ENCODE results near the gene MTMR11. TPM values are rescaled to one million over a fixed set of nuclear protein-coding genes. Genes with fewer than 3 reads are reported as not detected.

The MTMR11 gene
- total RNA-seq, 1 experiment from 2014 or later = 7.1 TPM

DNA sequence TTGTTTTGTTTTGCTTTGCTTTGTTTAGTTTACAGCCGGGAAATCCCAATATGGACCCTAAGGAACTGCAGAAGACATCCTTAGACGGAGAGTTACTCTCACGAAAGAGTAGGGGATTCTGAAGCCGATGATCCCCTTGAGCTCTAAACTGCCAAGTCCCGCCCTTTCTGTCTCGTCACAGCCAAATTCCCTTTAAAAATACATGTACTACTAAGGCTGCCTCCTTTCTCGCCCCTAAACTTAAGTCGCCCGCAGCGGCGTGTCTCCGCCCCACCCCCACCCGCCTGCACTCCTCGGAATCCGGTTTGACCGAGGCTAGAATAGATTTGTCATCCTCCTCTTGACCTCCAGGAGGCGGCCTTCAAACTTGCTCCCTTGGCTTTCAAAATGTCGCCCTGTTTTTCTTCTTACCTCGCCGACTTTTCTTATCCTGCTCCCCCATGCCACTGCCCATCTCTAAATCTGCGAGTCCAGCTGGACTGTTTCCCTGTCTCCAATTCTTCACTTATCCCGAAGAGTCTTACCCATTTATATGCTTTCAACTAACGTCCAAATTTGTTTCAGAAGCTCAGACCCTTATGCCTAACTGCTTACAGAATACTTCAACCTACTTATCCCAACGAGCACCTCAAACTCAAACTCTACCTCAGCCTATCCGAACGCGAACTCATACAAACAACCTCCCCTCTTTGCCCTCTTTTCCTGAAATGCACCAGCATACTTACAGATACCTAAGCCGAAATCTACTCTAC lies 48.3 kb downstream of the MTMR11 start:
- H3K4me1 Mint-ChIP-seq = peaks cover 4% of the 10 kb centered on the region
- H3K4me3 Mint-ChIP-seq = no peak overlapping the region
- ChIA-PET POLR2A (interaction anchor here (0.6 to 6.1 kb wide), 26 partner anchors 11 to 1311 kb away, joined by 3 to 51 read pairs (median 7); partner anchors contain the start of genes BOLA1, CIART, OTUD7B and RPRD2), CTCF (interaction anchor here (0.6 to 3.0 kb wide), 10 partner anchors 11 to 299 kb away, joined by 3 to 25 read pairs (median 4); partner anchors contain the start of gene BOLA1)
- DNase-seq (ENCODE audit: low spot score) (peak; percentile 84), ATAC-seq (peak; percentile 31)
- no peaks in the 10 kb centered on the region for H3K9me3 Mint-ChIP-seq
- no peak overlapping the region for H3K27ac Mint-ChIP-seq
- no peaks in the 10 kb centered on the region for H3K36me3 Mint-ChIP-seq
- no peaks in the 10 kb centered on the region for H3K27me3 Mint-ChIP-seq (ENCODE audit: low read depth)
- TF ChIP-seq SMAD4 (CRISPR knock-in tag; IDR thresholded peaks at IDR 0.05) = no peak
- TF ChIP-seq, protein P1, sequence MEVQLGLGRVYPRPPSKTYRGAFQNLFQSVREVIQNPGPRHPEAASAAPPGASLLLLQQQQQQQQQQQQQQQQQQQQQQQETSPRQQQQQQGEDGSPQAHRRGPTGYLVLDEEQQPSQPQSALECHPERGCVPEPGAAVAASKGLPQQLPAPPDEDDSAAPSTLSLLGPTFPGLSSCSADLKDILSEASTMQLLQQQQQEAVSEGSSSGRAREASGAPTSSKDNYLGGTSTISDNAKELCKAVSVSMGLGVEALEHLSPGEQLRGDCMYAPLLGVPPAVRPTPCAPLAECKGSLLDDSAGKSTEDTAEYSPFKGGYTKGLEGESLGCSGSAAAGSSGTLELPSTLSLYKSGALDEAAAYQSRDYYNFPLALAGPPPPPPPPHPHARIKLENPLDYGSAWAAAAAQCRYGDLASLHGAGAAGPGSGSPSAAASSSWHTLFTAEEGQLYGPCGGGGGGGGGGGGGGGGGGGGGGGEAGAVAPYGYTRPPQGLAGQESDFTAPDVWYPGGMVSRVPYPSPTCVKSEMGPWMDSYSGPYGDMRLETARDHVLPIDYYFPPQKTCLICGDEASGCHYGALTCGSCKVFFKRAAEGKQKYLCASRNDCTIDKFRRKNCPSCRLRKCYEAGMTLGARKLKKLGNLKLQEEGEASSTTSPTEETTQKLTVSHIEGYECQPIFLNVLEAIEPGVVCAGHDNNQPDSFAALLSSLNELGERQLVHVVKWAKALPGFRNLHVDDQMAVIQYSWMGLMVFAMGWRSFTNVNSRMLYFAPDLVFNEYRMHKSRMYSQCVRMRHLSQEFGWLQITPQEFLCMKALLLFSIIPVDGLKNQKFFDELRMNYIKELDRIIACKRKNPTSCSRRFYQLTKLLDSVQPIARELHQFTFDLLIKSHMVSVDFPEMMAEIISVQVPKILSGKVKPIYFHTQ (CRISPR knock-in tag; IDR thresholded peaks at IDR 0.05) = peak; percentile 77; the same call in 1 of the 2 replicates
- TF ChIP-seq, protein P2, sequence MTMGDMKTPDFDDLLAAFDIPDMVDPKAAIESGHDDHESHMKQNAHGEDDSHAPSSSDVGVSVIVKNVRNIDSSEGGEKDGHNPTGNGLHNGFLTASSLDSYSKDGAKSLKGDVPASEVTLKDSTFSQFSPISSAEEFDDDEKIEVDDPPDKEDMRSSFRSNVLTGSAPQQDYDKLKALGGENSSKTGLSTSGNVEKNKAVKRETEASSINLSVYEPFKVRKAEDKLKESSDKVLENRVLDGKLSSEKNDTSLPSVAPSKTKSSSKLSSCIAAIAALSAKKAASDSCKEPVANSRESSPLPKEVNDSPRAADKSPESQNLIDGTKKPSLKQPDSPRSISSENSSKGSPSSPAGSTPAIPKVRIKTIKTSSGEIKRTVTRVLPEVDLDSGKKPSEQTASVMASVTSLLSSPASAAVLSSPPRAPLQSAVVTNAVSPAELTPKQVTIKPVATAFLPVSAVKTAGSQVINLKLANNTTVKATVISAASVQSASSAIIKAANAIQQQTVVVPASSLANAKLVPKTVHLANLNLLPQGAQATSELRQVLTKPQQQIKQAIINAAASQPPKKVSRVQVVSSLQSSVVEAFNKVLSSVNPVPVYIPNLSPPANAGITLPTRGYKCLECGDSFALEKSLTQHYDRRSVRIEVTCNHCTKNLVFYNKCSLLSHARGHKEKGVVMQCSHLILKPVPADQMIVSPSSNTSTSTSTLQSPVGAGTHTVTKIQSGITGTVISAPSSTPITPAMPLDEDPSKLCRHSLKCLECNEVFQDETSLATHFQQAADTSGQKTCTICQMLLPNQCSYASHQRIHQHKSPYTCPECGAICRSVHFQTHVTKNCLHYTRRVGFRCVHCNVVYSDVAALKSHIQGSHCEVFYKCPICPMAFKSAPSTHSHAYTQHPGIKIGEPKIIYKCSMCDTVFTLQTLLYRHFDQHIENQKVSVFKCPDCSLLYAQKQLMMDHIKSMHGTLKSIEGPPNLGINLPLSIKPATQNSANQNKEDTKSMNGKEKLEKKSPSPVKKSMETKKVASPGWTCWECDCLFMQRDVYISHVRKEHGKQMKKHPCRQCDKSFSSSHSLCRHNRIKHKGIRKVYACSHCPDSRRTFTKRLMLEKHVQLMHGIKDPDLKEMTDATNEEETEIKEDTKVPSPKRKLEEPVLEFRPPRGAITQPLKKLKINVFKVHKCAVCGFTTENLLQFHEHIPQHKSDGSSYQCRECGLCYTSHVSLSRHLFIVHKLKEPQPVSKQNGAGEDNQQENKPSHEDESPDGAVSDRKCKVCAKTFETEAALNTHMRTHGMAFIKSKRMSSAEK (CRISPR knock-in tag; IDR thresholded peaks at IDR 0.05; ENCODE audit: borderline replicate concordance) = peak; percentile 81; the same call in 1 of the 2 replicates
- TF ChIP-seq, protein P3, sequence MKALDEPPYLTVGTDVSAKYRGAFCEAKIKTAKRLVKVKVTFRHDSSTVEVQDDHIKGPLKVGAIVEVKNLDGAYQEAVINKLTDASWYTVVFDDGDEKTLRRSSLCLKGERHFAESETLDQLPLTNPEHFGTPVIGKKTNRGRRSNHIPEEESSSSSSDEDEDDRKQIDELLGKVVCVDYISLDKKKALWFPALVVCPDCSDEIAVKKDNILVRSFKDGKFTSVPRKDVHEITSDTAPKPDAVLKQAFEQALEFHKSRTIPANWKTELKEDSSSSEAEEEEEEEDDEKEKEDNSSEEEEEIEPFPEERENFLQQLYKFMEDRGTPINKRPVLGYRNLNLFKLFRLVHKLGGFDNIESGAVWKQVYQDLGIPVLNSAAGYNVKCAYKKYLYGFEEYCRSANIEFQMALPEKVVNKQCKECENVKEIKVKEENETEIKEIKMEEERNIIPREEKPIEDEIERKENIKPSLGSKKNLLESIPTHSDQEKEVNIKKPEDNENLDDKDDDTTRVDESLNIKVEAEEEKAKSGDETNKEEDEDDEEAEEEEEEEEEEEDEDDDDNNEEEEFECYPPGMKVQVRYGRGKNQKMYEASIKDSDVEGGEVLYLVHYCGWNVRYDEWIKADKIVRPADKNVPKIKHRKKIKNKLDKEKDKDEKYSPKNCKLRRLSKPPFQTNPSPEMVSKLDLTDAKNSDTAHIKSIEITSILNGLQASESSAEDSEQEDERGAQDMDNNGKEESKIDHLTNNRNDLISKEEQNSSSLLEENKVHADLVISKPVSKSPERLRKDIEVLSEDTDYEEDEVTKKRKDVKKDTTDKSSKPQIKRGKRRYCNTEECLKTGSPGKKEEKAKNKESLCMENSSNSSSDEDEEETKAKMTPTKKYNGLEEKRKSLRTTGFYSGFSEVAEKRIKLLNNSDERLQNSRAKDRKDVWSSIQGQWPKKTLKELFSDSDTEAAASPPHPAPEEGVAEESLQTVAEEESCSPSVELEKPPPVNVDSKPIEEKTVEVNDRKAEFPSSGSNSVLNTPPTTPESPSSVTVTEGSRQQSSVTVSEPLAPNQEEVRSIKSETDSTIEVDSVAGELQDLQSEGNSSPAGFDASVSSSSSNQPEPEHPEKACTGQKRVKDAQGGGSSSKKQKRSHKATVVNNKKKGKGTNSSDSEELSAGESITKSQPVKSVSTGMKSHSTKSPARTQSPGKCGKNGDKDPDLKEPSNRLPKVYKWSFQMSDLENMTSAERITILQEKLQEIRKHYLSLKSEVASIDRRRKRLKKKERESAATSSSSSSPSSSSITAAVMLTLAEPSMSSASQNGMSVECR (CRISPR knock-in tag; IDR thresholded peaks at IDR 0.05; ENCODE audit: borderline replicate concordance) = peak; percentile 52; the same call in 1 of the 2 replicates
- TF ChIP-seq, protein P4, sequence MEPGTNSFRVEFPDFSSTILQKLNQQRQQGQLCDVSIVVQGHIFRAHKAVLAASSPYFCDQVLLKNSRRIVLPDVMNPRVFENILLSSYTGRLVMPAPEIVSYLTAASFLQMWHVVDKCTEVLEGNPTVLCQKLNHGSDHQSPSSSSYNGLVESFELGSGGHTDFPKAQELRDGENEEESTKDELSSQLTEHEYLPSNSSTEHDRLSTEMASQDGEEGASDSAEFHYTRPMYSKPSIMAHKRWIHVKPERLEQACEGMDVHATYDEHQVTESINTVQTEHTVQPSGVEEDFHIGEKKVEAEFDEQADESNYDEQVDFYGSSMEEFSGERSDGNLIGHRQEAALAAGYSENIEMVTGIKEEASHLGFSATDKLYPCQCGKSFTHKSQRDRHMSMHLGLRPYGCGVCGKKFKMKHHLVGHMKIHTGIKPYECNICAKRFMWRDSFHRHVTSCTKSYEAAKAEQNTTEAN (CRISPR knock-in tag; IDR thresholded peaks at IDR 0.05) = peak; percentile 31; the same call in 1 of the 2 replicates
- no peak for TF ChIP-seq TCF7 (CRISPR knock-in tag; IDR thresholded peaks at IDR 0.05; ENCODE audit: low read depth)
- TF ChIP-seq NFYB (CRISPR knock-in tag; conservative IDR thresholded peaks at IDR 0.05; ENCODE audit: low read depth) = no peak
- TF ChIP-seq RELA (CRISPR knock-in tag; IDR thresholded peaks at IDR 0.05; ENCODE audit: borderline replicate concordance) = no peak
- TF ChIP-seq, protein P5, sequence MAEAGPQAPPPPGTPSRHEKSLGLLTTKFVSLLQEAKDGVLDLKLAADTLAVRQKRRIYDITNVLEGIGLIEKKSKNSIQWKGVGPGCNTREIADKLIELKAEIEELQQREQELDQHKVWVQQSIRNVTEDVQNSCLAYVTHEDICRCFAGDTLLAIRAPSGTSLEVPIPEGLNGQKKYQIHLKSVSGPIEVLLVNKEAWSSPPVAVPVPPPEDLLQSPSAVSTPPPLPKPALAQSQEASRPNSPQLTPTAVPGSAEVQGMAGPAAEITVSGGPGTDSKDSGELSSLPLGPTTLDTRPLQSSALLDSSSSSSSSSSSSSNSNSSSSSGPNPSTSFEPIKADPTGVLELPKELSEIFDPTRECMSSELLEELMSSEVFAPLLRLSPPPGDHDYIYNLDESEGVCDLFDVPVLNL (CRISPR knock-in tag; IDR thresholded peaks at IDR 0.05; ENCODE audit: borderline replicate concordance, low read depth) = no peak
- TF ChIP-seq SP1 (CRISPR knock-in tag; conservative IDR thresholded peaks at IDR 0.05) = 0 out of 2 replicates have a peak, but pooled peaks have one; percentile 5
- 0 out of 2 replicates have a peak, but pooled peaks have one; percentile 22 for TF ChIP-seq MYBL2 (CRISPR knock-in tag; IDR thresholded peaks at IDR 0.05)
- TF ChIP-seq ZNF416 (CRISPR knock-in tag; IDR thresholded peaks at IDR 0.05) = 0 out of 2 replicates have a peak, but pooled peaks have one; percentile 5
- no peak for TF ChIP-seq HMGA2 (CRISPR knock-in tag; IDR thresholded peaks at IDR 0.05)
- TF ChIP-seq KAT7 (CRISPR knock-in tag; IDR thresholded peaks at IDR 0.05; ENCODE audit: borderline replicate concordance) = no peak
- TF ChIP-seq TEAD4 (CRISPR knock-in tag; IDR thresholded peaks at IDR 0.05) = 0 out of 2 replicates have a peak, but pooled peaks have one; percentile 30
- TF ChIP-seq MXD4 (CRISPR knock-in tag; IDR thresholded peaks at IDR 0.05; ENCODE audit: borderline replicate concordance) = no peak
- TF ChIP-seq ZNF396 (CRISPR knock-in tag; IDR thresholded peaks at IDR 0.05; ENCODE audit: borderline replicate concordance) = no peak
- TF ChIP-seq TEAD1 (CRISPR knock-in tag; IDR thresholded peaks at IDR 0.05) = peak; percentile 55
- TF ChIP-seq, protein P6, sequence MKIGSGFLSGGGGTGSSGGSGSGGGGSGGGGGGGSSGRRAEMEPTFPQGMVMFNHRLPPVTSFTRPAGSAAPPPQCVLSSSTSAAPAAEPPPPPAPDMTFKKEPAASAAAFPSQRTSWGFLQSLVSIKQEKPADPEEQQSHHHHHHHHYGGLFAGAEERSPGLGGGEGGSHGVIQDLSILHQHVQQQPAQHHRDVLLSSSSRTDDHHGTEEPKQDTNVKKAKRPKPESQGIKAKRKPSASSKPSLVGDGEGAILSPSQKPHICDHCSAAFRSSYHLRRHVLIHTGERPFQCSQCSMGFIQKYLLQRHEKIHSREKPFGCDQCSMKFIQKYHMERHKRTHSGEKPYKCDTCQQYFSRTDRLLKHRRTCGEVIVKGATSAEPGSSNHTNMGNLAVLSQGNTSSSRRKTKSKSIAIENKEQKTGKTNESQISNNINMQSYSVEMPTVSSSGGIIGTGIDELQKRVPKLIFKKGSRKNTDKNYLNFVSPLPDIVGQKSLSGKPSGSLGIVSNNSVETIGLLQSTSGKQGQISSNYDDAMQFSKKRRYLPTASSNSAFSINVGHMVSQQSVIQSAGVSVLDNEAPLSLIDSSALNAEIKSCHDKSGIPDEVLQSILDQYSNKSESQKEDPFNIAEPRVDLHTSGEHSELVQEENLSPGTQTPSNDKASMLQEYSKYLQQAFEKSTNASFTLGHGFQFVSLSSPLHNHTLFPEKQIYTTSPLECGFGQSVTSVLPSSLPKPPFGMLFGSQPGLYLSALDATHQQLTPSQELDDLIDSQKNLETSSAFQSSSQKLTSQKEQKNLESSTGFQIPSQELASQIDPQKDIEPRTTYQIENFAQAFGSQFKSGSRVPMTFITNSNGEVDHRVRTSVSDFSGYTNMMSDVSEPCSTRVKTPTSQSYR (CRISPR knock-in tag; IDR thresholded peaks at IDR 0.05) = 0 out of 2 replicates have a peak, but pooled peaks have one; percentile 29
